ENCODE data around the gene GDI1. TPM values are rescaled to one million over a fixed set of nuclear protein-coding genes. Genes with fewer than 3 reads are reported as not detected.

GDI1 gene
- total and polyA plus RNA-seq, 2 donors (not counting 1 experiment from before 2014, with no cell fraction given), result 199 to 311 TPM

GRCh38 chrX:154429711-154430110 lies 7.2 kb upstream of the GDI1 start:
- ChIA-PET CTCF (interaction anchor here (1.2 kb wide), 1 partner anchor 18 kb away, joined by 3 read pairs; the partner anchor contains the start of gene TAFAZZIN), POLR2A (interaction anchor here (0.6 to 1.7 kb wide), 4 partner anchors 17 to 31 kb away, joined by 3 to 8 read pairs (median 5); partner anchors contain the start of gene RPL10)
- H3K9ac ChIP-seq (ENCODE audit: low read length), result no peak overlapping the region
- no peak for DNase-seq
- no CpG with 5 or more reads among the region's 2 CpGs for WGBS (ENCODE audit: insufficient coverage)
- no peak for ATAC-seq (ENCODE audit: low read depth)
- H3K4me1 ChIP-seq (ENCODE audit: control insufficient read depth in 2 of 2, insufficient read depth in 2 of 2, low read length in 2 of 2), result peaks cover 6 to 15% of the 10 kb centered on the region in 2 donors
- Mint-ChIP-seq H3K9me3 (ENCODE audit: insufficient read depth) (no peaks in the 10 kb centered on the region), H3K27ac (peak overlapping the region; percentile 87), H3K4me1 (peaks cover 23% of the 10 kb centered on the region), H3K27me3 (no peaks in the 10 kb centered on the region), H3K4me3 (peak overlapping the region; percentile 87)
- H3K79me2 ChIP-seq (ENCODE audit: control insufficient read depth, insufficient read depth, low read length), result peaks cover 9% of the 10 kb centered on the region
- H3K27ac ChIP-seq (ENCODE audit: low read length in 2 of 2), result no peak overlapping the region
- no peak overlapping the region for H2AFZ ChIP-seq (ENCODE audit: insufficient read depth, low read depth, low read length, poor library complexity, severe bottlenecking)
- H3K9me3 ChIP-seq (ENCODE audit: control extremely low read depth in 1 of 3, control insufficient read depth in 2 of 3, insufficient read depth in 1 of 3, low read length in 2 of 3), result no peaks in the 10 kb centered on the region
- H3K36me3 ChIP-seq (replicated peaks in 1 of 2; ENCODE audit: control extremely low read depth in 1 of 2, control insufficient read depth in 1 of 2, extremely low read depth in 1 of 2, insufficient read depth in 2 of 2, low read length in 1 of 2), result peaks cover 0 to 8% of the 10 kb centered on the region in 2 experiments
- no peak overlapping the region for H3K4me3 ChIP-seq (ENCODE audit: control extremely low read depth in 1 of 5, extremely low read depth in 1 of 5, insufficient read depth in 1 of 5, low read depth in 2 of 5, low read length in 4 of 5)
- no peaks in the 10 kb centered on the region for H3K27me3 ChIP-seq (replicated peaks in 1 of 4; ENCODE audit: control extremely low read depth in 1 of 4, control insufficient read depth in 3 of 4, insufficient read depth in 4 of 4, low read length in 3 of 4)
- no peak for TF ChIP-seq EZH2 (IDR thresholded peaks at IDR 0.05; ENCODE audit: borderline replicate concordance, insufficient read depth, low read depth, low read length, poor library complexity, severe bottlenecking)
- no peak for TF ChIP-seq CTCF (IDR thresholded peaks at IDR 0.05)
- H3K4me2 ChIP-seq (replicated peaks; ENCODE audit: low read depth, low read length, poor library complexity, severe bottlenecking), result peak overlapping the region; percentile 76
- H4K20me1 ChIP-seq (ENCODE audit: control insufficient read depth, insufficient read depth, low read length, poor library complexity, severe bottlenecking), result no peaks in the 10 kb centered on the region
- intact Hi-C loops (cut with micrococcal nuclease), result no loop called here

- Mint-ChIP-seq H3K27ac (peak overlapping the region; percentile 37), H3K27me3 (no peaks in the 10 kb centered on the region), H3K9me3 (ENCODE audit: insufficient read depth) (no peaks in the 10 kb centered on the region), H3K4me1 (peaks cover 23% of the 10 kb centered on the region), H3K4me3 (no peak overlapping the region)
- Histone ChIP-seq H3K36me3 (replicated peaks in 1 of 2; ENCODE audit: control extremely low read depth in 1 of 2, control insufficient read depth in 1 of 2, extremely low read depth in 1 of 2, insufficient read depth in 2 of 2, low read length in 1 of 2) (peaks cover 0 to 8% of the 10 kb centered on the region in 2 experiments), H3K79me2 (ENCODE audit: control insufficient read depth, insufficient read depth, low read length) (peaks cover 9% of the 10 kb centered on the region), H3K27ac (ENCODE audit: low read length in 2 of 2) (no peak overlapping the region), H3K9ac (ENCODE audit: low read length) (no peak overlapping the region), H4K20me1 (ENCODE audit: control insufficient read depth, insufficient read depth, low read length, poor library complexity, severe bottlenecking) (no peaks in the 10 kb centered on the region), H2AFZ (ENCODE audit: insufficient read depth, low read depth, low read length, poor library complexity, severe bottlenecking) (no peak overlapping the region), H3K27me3 (replicated peaks in 1 of 4; ENCODE audit: control extremely low read depth in 1 of 4, control insufficient read depth in 3 of 4, insufficient read depth in 4 of 4, low read length in 3 of 4) (no peaks in the 10 kb centered on the region), H3K4me2 (replicated peaks; ENCODE audit: low read depth, low read length, poor library complexity, severe bottlenecking) (no peak overlapping the region), H3K4me1 (ENCODE audit: control insufficient read depth in 2 of 2, insufficient read depth in 2 of 2, low read length in 2 of 2) (peaks cover 6 to 15% of the 10 kb centered on the region in 2 donors), H3K4me3 (ENCODE audit: control extremely low read depth in 1 of 5, extremely low read depth in 1 of 5, insufficient read depth in 1 of 5, low read depth in 2 of 5, low read length in 4 of 5) (no peak overlapping the region), H3K9me3 (ENCODE audit: control extremely low read depth in 1 of 3, control insufficient read depth in 2 of 3, insufficient read depth in 1 of 3, low read length in 2 of 3) (no peaks in the 10 kb centered on the region)
- TF ChIP-seq EZH2 (IDR thresholded peaks at IDR 0.05; ENCODE audit: borderline replicate concordance, insufficient read depth, low read depth, low read length, poor library complexity, severe bottlenecking) (no peak), CTCF (IDR thresholded peaks at IDR 0.05) (no peak)
- POLR2A ChIA-PET, result interaction anchor here (1.5 kb wide), 1 partner anchor 18 kb away, joined by 8 read pairs; no protein-coding TSS in a partner anchor
- ATAC-seq (ENCODE audit: low read depth) (no peak), DNase-seq (no peak)
- 49% methylated on average over 5 of the region's 6 CpGs for WGBS (ENCODE audit: insufficient coverage)
- CTCF ChIA-PET, result no interaction called here
- intact Hi-C loops (cut with micrococcal nuclease), result no loop called here
Observed at GRCh38 chrX:154430479-154430878, 6.5 kb upstream of the GDI1 start.

Data from B cell (primary cell).